Right lobe of liver (tissue), 6 donors: ENCODE measurements around the gene TAMALIN. TPM values are rescaled to one million over a fixed set of nuclear protein-coding genes. Genes with fewer than 3 reads are reported as not detected.

Source experiments
- ATAC-seq, 4 donors: fragments of 200-7000 bp; cut with Tn5 transposase; one replicate each; pipeline ENCODE4 v1.9.1; 2020; ENCODE audit warnings: mild to moderate bottlenecking in 4 of 4, moderate library complexity in 4 of 4
- DNase-seq, 3 donors: peaks; one replicate each; pipeline ENCODE4 v3.0.0-alpha.2; 2020
- H3K27ac ChIP-seq, 3 donors: fragments of 200-600 bp; one replicate each; pipeline ENCODE4 v1.8.0; 2022
- H3K27me3 ChIP-seq, 2 donors: fragments of 200-600 bp; one replicate each; pipeline ENCODE4 v1.8.0; 2022
- H3K36me3 ChIP-seq, 4 donors: fragments of 200-600 bp; sonication (generic) in 1 of 4; one replicate each; pipeline versions ENCODE4 v1.5.1 to v1.8.0; 2017 to 2022; ENCODE audit warnings: control low read depth in 1 of 4
- H3K4me1 ChIP-seq, 4 donors: fragments of 200-600 bp; sonication (generic) in 1 of 4; one replicate each; pipeline versions ENCODE4 v1.5.1 to v1.8.0; 2017 to 2022; ENCODE audit warnings: control low read depth in 1 of 4
- H3K4me3 ChIP-seq, 3 donors: fragments of 200-600 bp; one replicate each; pipeline ENCODE4 v1.8.0; 2022
- H3K9me3 ChIP-seq, 4 donors: fragments of 200-600 bp; sonication (generic) in 1 of 4; one replicate each; pipeline versions ENCODE4 v1.5.1 to v1.8.0; 2017 to 2022; ENCODE audit warnings: control low read depth in 1 of 4
- POLR2A ChIP-seq: fragments of 450-650 bp; IDR thresholded peaks from one replicate; pipeline ENCODE4 v1.6.1; 2017; ENCODE audit warnings: antibody characterized with exemption, mild to moderate bottlenecking
- WGBS: methylation state at CpG from one replicate; pipeline ENCODE4 v1.1.6; 2018; ENCODE audit warnings: low coverage, low lambda C conversion rate; ENCODE audit not compliant: insufficient coverage; ENCODE audit errors: missing lambda C conversion rate; 5-methylcytosine and 5-hydroxymethylcytosine counted together
- intact Hi-C, 2 donors: fragments of 100-400 bp; cut with DNase I; formaldehyde crosslinking; loops; one replicate each; pipeline versions ENCODE4 v1.11.2 to v1.14.1; 2022
- total RNA-seq, 6 experiments: library from RNA; depleted of rRNA in 2 of 6; stranded (reverse); fragments of >200 nt in 2 of 6; fragmentation: NEBNext Ultra II Directional in 3 of 6; extraction: Animal tissue kit (Norgen Biotek cat#: 25700) in 3 of 6; gene quantifications; one replicate each; pipeline versions ENCODE4 v1.1.0 to v1.2.4, GENCODE V29; 2016 to 2023
- TF ChIP-seq, protein P1 (sequence below), 4 donors: fragments of 200-600 bp in 3 of 4; fragments of 450-650 bp in 1 of 4; IDR thresholded peaks; one replicate each; pipeline versions ENCODE4 v1.5.1 to v1.8.0; 2016 to 2022; ENCODE audit warnings: antibody characterized with exemption in 4 of 4, mild to moderate bottlenecking in 2 of 4
- donor health status: DM: no; HTN: yes; CAD: no.
- donor health status: DM: no; HTN: no; CAD: no.
- donor health status: DM: no; HTN: no; CAD: no.
- donor health status: DM: no; HTN: yes; CAD: no.
- donor health status: DM: no; HTN: yes; CAD: no.

Gene TAMALIN
- total RNA-seq, 6 experiments from 2014 or later, result 2.9 to 6.5 (median 3.9) TPM

DNA sequence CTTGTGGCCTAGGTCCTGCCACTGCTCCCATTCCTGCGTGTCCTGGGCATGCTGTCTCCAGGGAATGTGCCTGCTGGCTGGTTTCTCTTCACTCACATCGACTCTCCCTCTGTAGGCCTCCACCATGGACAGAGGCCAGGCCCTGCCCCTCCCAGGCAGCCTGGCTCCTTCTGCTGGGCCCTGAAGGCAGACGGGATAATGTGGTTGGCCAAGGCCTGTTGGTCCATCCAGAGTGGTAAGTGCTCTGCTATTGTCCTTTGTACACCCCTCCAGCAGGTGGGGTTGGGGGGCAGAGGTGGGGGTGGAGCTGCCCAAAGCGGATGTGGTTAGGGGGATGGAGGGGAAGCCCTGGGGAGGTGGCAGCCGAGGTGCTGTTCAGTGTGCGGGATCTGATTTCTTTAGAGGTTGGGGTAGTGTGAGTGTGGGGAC is 35.0 kb downstream of the TAMALIN start:
- Histone ChIP-seq H3K4me3 (no peak overlapping the region), H3K4me1 (no peaks in the 10 kb centered on the region), H3K36me3 (no peaks in the 10 kb centered on the region), H3K27me3 (no peaks in the 10 kb centered on the region), H3K9me3 (no peaks in the 10 kb centered on the region), H3K27ac (no peak overlapping the region)
- DNase-seq, result no peak
- WGBS, result 56% methylated on average over 4 of the region's 6 CpGs
- TF ChIP-seq POLR2A, result no peak
- TF ChIP-seq, protein P1, sequence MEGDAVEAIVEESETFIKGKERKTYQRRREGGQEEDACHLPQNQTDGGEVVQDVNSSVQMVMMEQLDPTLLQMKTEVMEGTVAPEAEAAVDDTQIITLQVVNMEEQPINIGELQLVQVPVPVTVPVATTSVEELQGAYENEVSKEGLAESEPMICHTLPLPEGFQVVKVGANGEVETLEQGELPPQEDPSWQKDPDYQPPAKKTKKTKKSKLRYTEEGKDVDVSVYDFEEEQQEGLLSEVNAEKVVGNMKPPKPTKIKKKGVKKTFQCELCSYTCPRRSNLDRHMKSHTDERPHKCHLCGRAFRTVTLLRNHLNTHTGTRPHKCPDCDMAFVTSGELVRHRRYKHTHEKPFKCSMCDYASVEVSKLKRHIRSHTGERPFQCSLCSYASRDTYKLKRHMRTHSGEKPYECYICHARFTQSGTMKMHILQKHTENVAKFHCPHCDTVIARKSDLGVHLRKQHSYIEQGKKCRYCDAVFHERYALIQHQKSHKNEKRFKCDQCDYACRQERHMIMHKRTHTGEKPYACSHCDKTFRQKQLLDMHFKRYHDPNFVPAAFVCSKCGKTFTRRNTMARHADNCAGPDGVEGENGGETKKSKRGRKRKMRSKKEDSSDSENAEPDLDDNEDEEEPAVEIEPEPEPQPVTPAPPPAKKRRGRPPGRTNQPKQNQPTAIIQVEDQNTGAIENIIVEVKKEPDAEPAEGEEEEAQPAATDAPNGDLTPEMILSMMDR (IDR thresholded peaks at IDR 0.05), result no peak
- ATAC-seq, result no peak
- intact Hi-C loops, result no loop called here

DNA sequence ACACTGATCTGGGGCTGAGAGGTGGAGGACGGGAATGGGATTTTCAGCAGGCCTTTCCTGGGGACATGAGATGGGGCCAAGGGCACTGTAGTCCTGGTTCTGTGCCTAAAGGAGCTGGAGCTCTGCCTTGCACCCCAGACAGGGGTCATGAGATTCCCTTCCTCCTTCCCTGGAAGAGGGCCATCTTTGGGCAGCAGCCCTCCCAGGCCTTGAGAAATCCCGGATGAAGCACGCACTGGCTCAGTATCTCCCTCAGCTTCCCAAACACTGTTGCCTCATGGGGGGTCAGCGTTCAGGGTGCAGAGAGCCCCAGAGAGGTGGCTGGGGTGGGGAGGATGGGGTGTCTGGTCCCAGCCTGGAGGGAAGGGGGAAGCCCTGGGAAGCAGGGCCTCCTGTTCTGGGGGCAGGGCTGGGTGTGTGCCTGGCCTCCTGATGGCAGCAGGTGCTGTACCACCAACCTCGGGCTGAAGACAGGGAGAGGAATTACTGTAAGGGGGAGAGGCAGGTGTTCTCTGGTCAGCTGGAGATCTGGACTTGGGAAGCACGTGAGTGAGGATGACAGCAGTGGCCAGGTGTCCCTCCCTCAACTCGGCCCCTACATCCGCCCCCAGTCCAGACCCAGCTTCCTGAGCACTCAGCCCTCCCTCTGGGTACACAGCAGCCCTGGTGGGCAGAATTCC is 36.1 kb downstream of the TAMALIN start:
- no peaks in the 10 kb centered on the region for H3K4me1 ChIP-seq
- H3K27ac ChIP-seq, result peak overlapping the region in 1 of 3 donors; percentile 63
- DNase-seq (no peak), ATAC-seq (no peak)
- H3K27me3 ChIP-seq, result no peaks in the 10 kb centered on the region
- no peaks in the 10 kb centered on the region for H3K9me3 ChIP-seq
- H3K36me3 ChIP-seq, result no peaks in the 10 kb centered on the region
- no peak overlapping the region for H3K4me3 ChIP-seq
- TF ChIP-seq, protein P1 (IDR thresholded peaks at IDR 0.05), result no peak
- no peak for TF ChIP-seq POLR2A
- WGBS, result 78% methylated on average over 3 of the region's 8 CpGs
- intact Hi-C loops, result no loop called here

DNA sequence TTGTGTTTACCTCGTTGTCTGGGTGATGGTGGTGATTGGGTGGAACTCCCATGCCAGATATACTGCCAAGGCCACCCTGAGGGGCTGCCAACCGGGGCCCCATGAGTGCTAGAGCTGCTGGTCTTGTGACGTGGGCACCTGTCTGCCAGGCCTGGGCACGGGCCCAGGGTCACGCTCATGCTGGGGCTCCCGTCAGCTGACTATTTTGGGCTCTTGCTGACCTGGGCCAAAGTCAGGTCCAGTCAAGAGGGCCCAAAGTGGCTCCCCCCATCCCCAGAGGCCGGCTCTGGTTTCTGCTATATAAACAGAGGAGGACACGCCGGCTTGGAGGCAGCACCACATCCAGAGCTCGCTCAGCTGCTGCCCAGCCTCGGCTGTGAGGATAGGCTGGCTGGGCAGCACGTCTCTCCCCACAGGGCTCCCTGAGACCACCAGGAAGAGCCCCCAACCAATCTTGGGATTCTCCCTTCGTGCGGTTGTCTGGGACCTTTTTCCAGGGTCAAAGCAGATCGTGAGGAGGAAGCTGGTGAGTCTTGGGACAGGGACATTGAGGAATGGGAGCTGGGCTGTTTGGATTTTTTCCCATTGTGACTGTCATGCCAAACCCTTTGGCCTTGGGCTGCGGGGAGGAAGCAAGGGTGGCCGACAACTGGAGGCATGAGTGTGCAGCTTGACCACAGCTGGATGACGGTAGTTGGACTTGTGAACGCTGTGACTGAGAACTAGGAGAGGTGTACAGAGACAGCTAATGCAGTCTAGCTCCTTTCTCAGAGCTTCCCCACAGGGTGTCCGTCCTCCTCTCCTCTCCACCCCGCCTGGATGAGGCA is 36.9 kb downstream of the TAMALIN start:
- Histone ChIP-seq H3K27me3 (no peaks in the 10 kb centered on the region), H3K4me3 (no peak overlapping the region), H3K4me1 (no peaks in the 10 kb centered on the region), H3K9me3 (no peaks in the 10 kb centered on the region), H3K27ac (peak overlapping the region; percentile 5 to 77 (median 63)), H3K36me3 (no peaks in the 10 kb centered on the region)
- no peak for DNase-seq
- WGBS, result 72% methylated on average over 9 of the region's 21 CpGs
- peak; percentile 4 to 15 (median 6) for ATAC-seq
- TF ChIP-seq, protein P1 (IDR thresholded peaks at IDR 0.05), result no peak
- TF ChIP-seq POLR2A, result no peak
- intact Hi-C loops, result no loop called here

DNA sequence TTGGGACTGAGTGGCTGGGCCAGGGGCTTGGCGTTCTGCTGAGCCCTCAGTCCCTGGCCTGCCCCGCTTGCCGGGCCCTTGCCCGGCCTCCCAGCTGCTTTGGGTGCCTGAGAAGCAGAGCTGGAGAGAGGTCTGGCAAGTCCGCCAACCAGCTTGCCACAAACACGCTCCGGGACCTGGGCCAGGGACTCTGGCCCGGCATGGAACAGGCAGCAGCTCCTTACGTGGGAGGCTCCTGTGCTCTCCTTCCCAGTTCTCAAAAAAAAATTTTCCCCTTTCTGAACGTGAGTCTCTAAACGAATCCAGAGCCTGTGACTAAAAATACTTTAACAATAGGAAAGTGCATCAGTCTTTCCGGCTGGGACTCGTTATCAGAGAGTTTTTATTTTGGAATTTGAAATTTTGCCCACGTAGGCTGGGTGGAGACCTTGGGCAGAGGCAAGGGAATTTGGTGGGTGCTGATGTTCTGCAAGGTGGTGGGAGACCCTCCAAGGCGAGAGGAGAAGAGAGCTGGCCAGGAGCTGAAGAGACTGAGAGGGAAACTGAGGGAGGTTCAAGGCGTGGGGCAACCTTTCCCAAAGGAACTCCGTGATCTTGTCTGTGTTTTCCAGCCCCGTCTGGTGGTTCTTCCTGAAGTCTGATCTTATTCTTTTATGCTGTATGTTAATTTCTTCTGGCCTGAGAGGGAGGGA is 37.7 kb downstream of the TAMALIN start:
- H3K36me3 ChIP-seq, result no peaks in the 10 kb centered on the region
- WGBS, result 37% methylated on average over 8 of the region's 18 CpGs
- peak; percentile 77 to 88 (median 84) for DNase-seq
- no peak overlapping the region for H3K4me3 ChIP-seq
- no peaks in the 10 kb centered on the region for H3K4me1 ChIP-seq
- no peaks in the 10 kb centered on the region for H3K9me3 ChIP-seq
- TF ChIP-seq POLR2A, result no peak
- TF ChIP-seq, protein P1 (IDR thresholded peaks at IDR 0.05), result no peak
- ATAC-seq, result peak; percentile 71 to 78 (median 76)
- H3K27ac ChIP-seq, result peak overlapping the region; percentile 5 to 77 (median 63)
- H3K27me3 ChIP-seq, result no peaks in the 10 kb centered on the region
- intact Hi-C loops, result no loop called here
